WTC11 (cell line): Measurements from ENCODE around the gene SLC24A4. TPM values are rescaled to one million over a fixed set of nuclear protein-coding genes. Genes with fewer than 3 reads are reported as not detected.

Source experiments
- ATAC-seq: fragments of 200-7000 bp; cut with Tn5 transposase; 2 replicates; pipeline ENCODE4 v1.10.0; 2021; ENCODE audit warnings: mild to moderate bottlenecking, moderate library complexity
- CTCF ChIA-PET: fragments of 300-600 bp; sonication (Branson Sonifier 250); formaldehyde crosslinking; loops from one replicate; lab custom pipeline; 2021; ENCODE audit warnings: antibody characterized with exemption; lab: Charles Lee
- POLR2A ChIA-PET: fragments of 350-600 bp; sonication (Branson Sonifier 250); formaldehyde crosslinking; loops from one replicate; lab custom pipeline; 2021; ENCODE audit warnings: antibody characterized with exemption; lab: Charles Lee
- DNase-seq: peaks from one replicate; pipeline ENCODE4 v3.0.0; 2021; ENCODE audit warnings: low spot score
- H3K27ac Mint-ChIP-seq: 2 replicates; pipeline ENCODE4 v1.8.0; 2021; ENCODE audit warnings: mixed read lengths
- H3K27me3 Mint-ChIP-seq: 2 replicates; pipeline ENCODE4 v1.8.0; 2021; ENCODE audit warnings: low read depth, mild to moderate bottlenecking, moderate library complexity, mixed read lengths
- H3K36me3 Mint-ChIP-seq: 2 replicates; pipeline ENCODE4 v1.8.0; 2021; ENCODE audit warnings: mixed read lengths
- H3K4me1 Mint-ChIP-seq: 2 replicates; pipeline ENCODE4 v1.8.0; 2022; ENCODE audit warnings: mixed read lengths
- H3K4me3 Mint-ChIP-seq: 2 replicates; pipeline ENCODE4 v1.8.0; 2021; ENCODE audit warnings: mild to moderate bottlenecking, moderate library complexity, mixed read lengths
- H3K9me3 Mint-ChIP-seq: 2 replicates; pipeline ENCODE4 v1.8.0; 2021; ENCODE audit warnings: mixed read lengths
- CREM ChIP-seq: sonication (generic); formaldehyde crosslinking; IDR thresholded peaks from 2 replicates; pipeline ENCODE4 v1.8.1; 2022; ENCODE audit warnings: mild to moderate bottlenecking, missing genetic modification reagents, moderate library complexity
- E2F1 ChIP-seq: sonication (generic); formaldehyde crosslinking; IDR thresholded peaks from 2 replicates; pipeline ENCODE4 v1.8.0; 2022; ENCODE audit warnings: mild to moderate bottlenecking, missing genetic modification reagents
- ERG ChIP-seq: fragments of 250-450 bp; sonication (Bioruptor Pico); IDR thresholded peaks from 2 replicates; pipeline ENCODE4 v1.8.0; 2021; ENCODE audit warnings: mild to moderate bottlenecking
- HMGXB4 ChIP-seq: sonication (generic); formaldehyde crosslinking; IDR thresholded peaks from 2 replicates; pipeline ENCODE4 v1.8.1; 2023; ENCODE audit warnings: mild to moderate bottlenecking, moderate library complexity, missing genetic modification reagents
- MYBL2 ChIP-seq: sonication (generic); formaldehyde crosslinking; IDR thresholded peaks from 2 replicates; pipeline ENCODE4 v1.8.1; 2023; ENCODE audit warnings: mild to moderate bottlenecking, moderate library complexity, missing genetic modification reagents
- NR3C1 ChIP-seq: sonication (generic); formaldehyde crosslinking; conservative IDR thresholded peaks from 2 replicates; pipeline ENCODE4 v1.8.1; 2023; ENCODE audit warnings: low read depth, mild to moderate bottlenecking, missing genetic modification reagents
- RELA ChIP-seq: sonication (generic); formaldehyde crosslinking; IDR thresholded peaks from 2 replicates; pipeline ENCODE4 v1.8.1; 2022; ENCODE audit warnings: missing genetic modification reagents, mild to moderate bottlenecking, borderline replicate concordance
- SOX15 ChIP-seq: fragments of 250-450 bp; sonication (Bioruptor Pico); IDR thresholded peaks from 2 replicates; pipeline ENCODE4 v1.9.0; 2021; ENCODE audit warnings: mild to moderate bottlenecking
- STAT6 ChIP-seq: sonication (generic); formaldehyde crosslinking; conservative IDR thresholded peaks from 2 replicates; pipeline ENCODE4 v1.8.1; 2023; ENCODE audit warnings: mild to moderate bottlenecking, low read depth, missing genetic modification reagents, moderate library complexity
- TEAD1 ChIP-seq: sonication (generic); formaldehyde crosslinking; IDR thresholded peaks from 2 replicates; pipeline ENCODE4 v1.8.0; 2022; ENCODE audit warnings: mild to moderate bottlenecking, missing genetic modification reagents
- ZMAT4 ChIP-seq: fragments of 250-450 bp; sonication (Bioruptor Pico); IDR thresholded peaks from 2 replicates; pipeline ENCODE4 v1.9.0; 2021; ENCODE audit warnings: mild to moderate bottlenecking
- ZNF138 ChIP-seq: sonication (generic); formaldehyde crosslinking; conservative IDR thresholded peaks from 2 replicates; pipeline ENCODE4 v1.8.1; 2022; ENCODE audit warnings: mild to moderate bottlenecking, moderate library complexity, missing genetic modification reagents
- ZNF219 ChIP-seq: sonication (generic); formaldehyde crosslinking; IDR thresholded peaks from 2 replicates; pipeline ENCODE4 v1.8.0; 2023; ENCODE audit warnings: missing genetic modification reagents, mild to moderate bottlenecking, borderline replicate concordance
- total RNA-seq: library from RNA; stranded (reverse); gene quantifications from 3 replicates; pipeline ENCODE4 v1.2.3, GENCODE V29; 2021
- TF ChIP-seq, protein P1 (sequence below): sonication (generic); formaldehyde crosslinking; IDR thresholded peaks from 2 replicates; pipeline ENCODE4 v1.8.1; 2023; ENCODE audit warnings: mild to moderate bottlenecking, missing genetic modification reagents
- TF ChIP-seq, protein P2 (sequence below): sonication (generic); formaldehyde crosslinking; IDR thresholded peaks from 2 replicates; pipeline ENCODE4 v1.8.1; 2023; ENCODE audit warnings: mild to moderate bottlenecking, missing genetic modification reagents, moderate library complexity
- TF ChIP-seq, protein P3 (sequence below): sonication (generic); formaldehyde crosslinking; IDR thresholded peaks from 2 replicates; pipeline ENCODE4 v1.8.0; 2023; ENCODE audit warnings: missing genetic modification reagents

Gene SLC24A4
- total RNA-seq, 1 experiment from 2014 or later: 0.90 TPM

- H3K27ac Mint-ChIP-seq: no peak overlapping the region
- ATAC-seq (no peak), DNase-seq (no peak)
- H3K27me3 Mint-ChIP-seq: no peaks in the 10 kb centered on the region
- CTCF ChIA-PET: no interaction called here
- no peak overlapping the region for H3K4me3 Mint-ChIP-seq
- H3K4me1 Mint-ChIP-seq: no peaks in the 10 kb centered on the region
- TF ChIP-seq, protein P1, sequence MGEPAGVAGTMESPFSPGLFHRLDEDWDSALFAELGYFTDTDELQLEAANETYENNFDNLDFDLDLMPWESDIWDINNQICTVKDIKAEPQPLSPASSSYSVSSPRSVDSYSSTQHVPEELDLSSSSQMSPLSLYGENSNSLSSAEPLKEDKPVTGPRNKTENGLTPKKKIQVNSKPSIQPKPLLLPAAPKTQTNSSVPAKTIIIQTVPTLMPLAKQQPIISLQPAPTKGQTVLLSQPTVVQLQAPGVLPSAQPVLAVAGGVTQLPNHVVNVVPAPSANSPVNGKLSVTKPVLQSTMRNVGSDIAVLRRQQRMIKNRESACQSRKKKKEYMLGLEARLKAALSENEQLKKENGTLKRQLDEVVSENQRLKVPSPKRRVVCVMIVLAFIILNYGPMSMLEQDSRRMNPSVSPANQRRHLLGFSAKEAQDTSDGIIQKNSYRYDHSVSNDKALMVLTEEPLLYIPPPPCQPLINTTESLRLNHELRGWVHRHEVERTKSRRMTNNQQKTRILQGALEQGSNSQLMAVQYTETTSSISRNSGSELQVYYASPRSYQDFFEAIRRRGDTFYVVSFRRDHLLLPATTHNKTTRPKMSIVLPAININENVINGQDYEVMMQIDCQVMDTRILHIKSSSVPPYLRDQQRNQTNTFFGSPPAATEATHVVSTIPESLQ (CRISPR knock-in tag): no peak
- no peaks in the 10 kb centered on the region for H3K36me3 Mint-ChIP-seq
- POLR2A ChIA-PET: no interaction called here
- H3K9me3 Mint-ChIP-seq: peaks cover 12% of the 10 kb centered on the region
These were observed 112.2 kb downstream of the SLC24A4 start for GRCh38 chr14:92435154-92435553.

DNA sequence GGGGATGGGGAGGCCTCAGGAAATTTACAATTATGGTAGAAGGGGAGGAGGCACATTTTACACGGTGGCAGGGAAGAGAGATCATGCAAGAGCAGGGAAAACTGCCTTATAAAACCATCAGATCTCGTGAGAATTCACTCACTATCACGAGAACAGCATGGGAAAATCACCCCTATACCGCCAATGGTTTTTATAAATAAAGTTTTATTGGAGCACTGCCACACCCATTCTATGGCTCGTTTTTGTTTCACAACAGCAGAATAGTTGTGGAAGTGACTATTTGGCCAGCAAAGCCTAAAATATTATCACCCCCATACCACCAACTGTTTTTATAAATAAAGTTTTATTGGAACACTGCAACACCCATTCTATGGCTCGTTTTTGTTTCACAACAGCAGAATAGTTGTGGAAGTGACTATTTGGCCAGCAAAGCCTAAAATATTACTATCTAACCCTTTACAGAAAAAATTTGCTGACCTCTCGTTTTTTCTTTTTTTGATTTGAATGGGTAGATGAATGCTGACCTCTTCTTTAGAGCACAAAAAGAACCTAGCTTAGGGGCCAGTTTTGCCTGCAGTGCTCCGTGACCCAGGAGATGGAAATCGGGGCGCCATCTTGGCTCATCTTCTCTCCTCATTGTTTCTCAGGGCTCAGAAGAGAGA is 113.3 kb downstream of the SLC24A4 start:
- Mint-ChIP-seq H3K4me3 (no peak overlapping the region), H3K27ac (no peak overlapping the region), H3K9me3 (peaks cover 12% of the 10 kb centered on the region), H3K36me3 (no peaks in the 10 kb centered on the region), H3K4me1 (no peaks in the 10 kb centered on the region), H3K27me3 (no peaks in the 10 kb centered on the region)
- ATAC-seq (no peak), DNase-seq (no peak)
- TF ChIP-seq TEAD1 (CRISPR knock-in tag): no peak
- ChIA-PET POLR2A (no interaction called here), CTCF (no interaction called here)

- ChIA-PET CTCF (no interaction called here), POLR2A (no interaction called here)
- Mint-ChIP-seq H3K27ac (no peak overlapping the region), H3K27me3 (no peaks in the 10 kb centered on the region), H3K4me3 (no peak overlapping the region), H3K4me1 (no peaks in the 10 kb centered on the region), H3K9me3 (peaks cover 12% of the 10 kb centered on the region), H3K36me3 (no peaks in the 10 kb centered on the region)
- TF ChIP-seq E2F1 (CRISPR knock-in tag) (no peak), HMGXB4 (no peak), ZMAT4 (CRISPR knock-in tag) (no peak), RELA (CRISPR knock-in tag) (no peak), ZNF219 (CRISPR knock-in tag) (no peak)
- TF ChIP-seq, protein P2, sequence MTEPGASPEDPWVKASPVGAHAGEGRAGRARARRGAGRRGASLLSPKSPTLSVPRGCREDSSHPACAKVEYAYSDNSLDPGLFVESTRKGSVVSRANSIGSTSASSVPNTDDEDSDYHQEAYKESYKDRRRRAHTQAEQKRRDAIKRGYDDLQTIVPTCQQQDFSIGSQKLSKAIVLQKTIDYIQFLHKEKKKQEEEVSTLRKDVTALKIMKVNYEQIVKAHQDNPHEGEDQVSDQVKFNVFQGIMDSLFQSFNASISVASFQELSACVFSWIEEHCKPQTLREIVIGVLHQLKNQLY: no peak
- TF ChIP-seq, protein P3, sequence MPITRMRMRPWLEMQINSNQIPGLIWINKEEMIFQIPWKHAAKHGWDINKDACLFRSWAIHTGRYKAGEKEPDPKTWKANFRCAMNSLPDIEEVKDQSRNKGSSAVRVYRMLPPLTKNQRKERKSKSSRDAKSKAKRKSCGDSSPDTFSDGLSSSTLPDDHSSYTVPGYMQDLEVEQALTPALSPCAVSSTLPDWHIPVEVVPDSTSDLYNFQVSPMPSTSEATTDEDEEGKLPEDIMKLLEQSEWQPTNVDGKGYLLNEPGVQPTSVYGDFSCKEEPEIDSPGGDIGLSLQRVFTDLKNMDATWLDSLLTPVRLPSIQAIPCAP (CRISPR knock-in tag): no peak
- ATAC-seq (no peak), DNase-seq (no peak)
These were observed 114.3 kb downstream of the SLC24A4 start for GRCh38 chr14:92437309-92437708.

DNA sequence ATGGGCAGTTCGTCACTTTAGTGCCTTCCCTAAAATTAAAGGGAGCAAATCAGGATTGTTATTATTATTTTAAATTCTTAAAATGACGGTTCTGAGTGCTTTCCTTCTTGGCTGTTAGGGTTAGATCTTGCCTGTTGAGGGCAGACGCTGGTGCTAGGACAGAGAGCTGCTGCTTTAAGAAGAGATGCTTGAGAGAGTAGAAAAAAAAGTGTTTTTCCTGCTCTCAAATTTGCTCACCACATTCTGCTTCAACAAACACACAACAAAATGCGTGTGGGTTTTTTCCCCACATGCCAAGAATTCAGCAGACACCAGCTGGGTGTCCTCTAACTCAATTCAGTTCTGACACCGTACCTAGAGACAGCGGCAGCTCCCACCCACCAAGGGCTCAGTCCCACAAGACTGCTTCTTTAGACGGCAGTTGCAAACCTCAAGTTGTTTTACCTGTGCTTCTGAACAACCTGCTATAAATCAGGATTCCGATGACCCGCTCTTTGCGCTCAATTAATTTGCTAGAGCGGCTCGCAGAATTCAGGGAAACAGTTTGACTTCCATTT is 114.8 kb downstream of the SLC24A4 start:
- H3K9me3 Mint-ChIP-seq: peaks cover 12% of the 10 kb centered on the region
- ChIA-PET CTCF (no interaction called here), POLR2A (no interaction called here)
- no peaks in the 10 kb centered on the region for H3K36me3 Mint-ChIP-seq
- H3K27ac Mint-ChIP-seq: no peak overlapping the region
- H3K27me3 Mint-ChIP-seq: no peaks in the 10 kb centered on the region
- no peak overlapping the region for H3K4me3 Mint-ChIP-seq
- DNase-seq (no peak), ATAC-seq (no peak)
- no peaks in the 10 kb centered on the region for H3K4me1 Mint-ChIP-seq
- TF ChIP-seq SOX15 (CRISPR knock-in tag): no peak
- TF ChIP-seq STAT6: no peak
- no peak for TF ChIP-seq ERG (CRISPR knock-in tag)
- TF ChIP-seq ZNF138: no peak
- TF ChIP-seq MYBL2: no peak
- no peak for TF ChIP-seq NR3C1 (CRISPR knock-in tag)
- TF ChIP-seq TEAD1 (CRISPR knock-in tag): no peak
- no peak for TF ChIP-seq CREM
